Measurements from ENCODE around the gene ATPAF2. TPM values are rescaled to one million over a fixed set of nuclear protein-coding genes. Genes with fewer than 3 reads are reported as not detected.

The ATPAF2 gene
- total RNA-seq, 2 donors from 2014 or later = 31.4 to 50.8 TPM

GRCh38 chr17:17971431-17972125, 67.4 kb downstream of the ATPAF2 start:
- H3K27me3 ChIP-seq (ENCODE audit: control insufficient read depth, insufficient read depth, low read length, poor library complexity, severe bottlenecking) = no peaks in the 10 kb centered on the region
- Mint-ChIP-seq H3K4me1 (peaks cover 15% of the 10 kb centered on the region), H3K4me3 (peak overlapping the region; percentile 80), H3K27me3 (ENCODE audit: insufficient read depth) (no peaks in the 10 kb centered on the region), H3K27ac (no peak overlapping the region), H3K36me3 (ENCODE audit: low read depth) (no peaks in the 10 kb centered on the region), H3K9me3 (no peaks in the 10 kb centered on the region)
- no peaks in the 10 kb centered on the region for H3K4me1 ChIP-seq (ENCODE audit: control insufficient read depth, insufficient read depth, low read length)
- 19 to 29% methylated on average over 10 to 33 of the region's 33 CpGs for WGBS, 2 experiments (ENCODE audit: insufficient coverage in 1 of 2, insufficient read length in 1 of 2)
- no peak for TF ChIP-seq CTCF (conservative IDR thresholded peaks at IDR 0.05)
- H3K27ac ChIP-seq (ENCODE audit: low read depth, low read length) = no peak overlapping the region
- peak overlapping the region; percentile 78 for H3K4me3 ChIP-seq (ENCODE audit: low read length)
- no peaks in the 10 kb centered on the region for H3K36me3 ChIP-seq (ENCODE audit: control insufficient read depth, insufficient read depth, low read length)
- peak overlapping the region; percentile 20 for H3K9ac ChIP-seq (ENCODE audit: extremely low read depth, low read length, poor library complexity, severe bottlenecking)
- no peak for DNase-seq
- H3K9me3 ChIP-seq (ENCODE audit: control insufficient read depth, low read length) = no peaks in the 10 kb centered on the region

GRCh38 chr17:17970699-17971430, 68.1 kb downstream of the ATPAF2 start:
- no peaks in the 10 kb centered on the region for H3K9me3 ChIP-seq (ENCODE audit: control insufficient read depth, low read length)
- no peak for DNase-seq
- no peaks in the 10 kb centered on the region for H3K36me3 ChIP-seq (ENCODE audit: control insufficient read depth, insufficient read depth, low read length)
- Mint-ChIP-seq H3K4me1 (peaks cover 19% of the 10 kb centered on the region), H3K4me3 (peak overlapping the region; percentile 80), H3K9me3 (no peaks in the 10 kb centered on the region), H3K27ac (no peak overlapping the region), H3K27me3 (ENCODE audit: insufficient read depth) (no peaks in the 10 kb centered on the region), H3K36me3 (ENCODE audit: low read depth) (no peaks in the 10 kb centered on the region)
- H3K4me3 ChIP-seq (ENCODE audit: low read length) = peak overlapping the region; percentile 78
- no peaks in the 10 kb centered on the region for H3K4me1 ChIP-seq (ENCODE audit: control insufficient read depth, insufficient read depth, low read length)
- no peaks in the 10 kb centered on the region for H3K27me3 ChIP-seq (ENCODE audit: control insufficient read depth, insufficient read depth, low read length, poor library complexity, severe bottlenecking)
- no peak overlapping the region for H3K27ac ChIP-seq (ENCODE audit: low read depth, low read length)
- WGBS, 2 experiments (ENCODE audit: insufficient coverage in 1 of 2, insufficient read length in 1 of 2) = 50 to 59% methylated on average over 1 of the region's 1 CpG
- TF ChIP-seq CTCF (conservative IDR thresholded peaks at IDR 0.05) = no peak
- no peak overlapping the region for H3K9ac ChIP-seq (ENCODE audit: extremely low read depth, low read length, poor library complexity, severe bottlenecking)

Other genes with a start within 250 kb of the ATPAF2 start
- 10 to 100 TPM; 39.0 to 58.2 TPM for gene SREBF1, start 202.2 kb downstream of the ATPAF2 start, total RNA-seq
- 10 to 100 TPM; 10.2 to 11.5 TPM for gene TOM1L2, start 66.8 kb downstream of the ATPAF2 start, total RNA-seq
- 1 to 10 TPM; 2.0 to 2.6 TPM for gene DRC3, start 66.3 kb downstream of the ATPAF2 start, total RNA-seq
- gene GID4, start 240 bp upstream of the ATPAF2 start, total RNA-seq = 10 to 100 TPM; 20.5 to 20.8 TPM
- gene DRG2, start 48.8 kb upstream of the ATPAF2 start, total RNA-seq = 10 to 100 TPM; 45.1 to 49.9 TPM
- gene MYO15A, start 69.6 kb upstream of the ATPAF2 start, total RNA-seq = 1 to 10 TPM; 1.7 to 2.4 TPM
- 10 to 100 TPM; 64.1 to 80.9 TPM for gene ALKBH5, start 144.7 kb upstream of the ATPAF2 start, total RNA-seq
- 10 to 100 TPM; 66.3 to 69.3 TPM for gene LLGL1, start 186.5 kb upstream of the ATPAF2 start, total RNA-seq
- 100 to 1,000 TPM; 299 to 335 TPM for gene FLII, start 219.6 kb upstream of the ATPAF2 start, total RNA-seq
- 10 to 100 TPM; 15.3 to 19.6 TPM for gene MIEF2, start 221.5 kb upstream of the ATPAF2 start, total RNA-seq